Measurements from ENCODE around the gene ACYP1. TPM values are rescaled to one million over a fixed set of nuclear protein-coding genes. Genes with fewer than 3 reads are reported as not detected.

The ACYP1 gene
- total and polyA plus RNA-seq, 2 donors (not counting 3 experiments of a cell fraction or from before 2014, with no cell fraction given) = 30.2 to 37.5 TPM

- Histone ChIP-seq H3K27ac (ENCODE audit: insufficient read depth, low read depth, low read length) (no peak overlapping the region), H3K36me3 (ENCODE audit: control insufficient read depth in 2 of 2, extremely low read depth in 1 of 2, insufficient read depth in 2 of 2, low read length in 2 of 2) (no peaks in the 10 kb centered on the region), H3K4me1 (ENCODE audit: control insufficient read depth, extremely low read depth, insufficient read depth, low read length) (peaks cover 18% of the 10 kb centered on the region), H4K20me1 (replicated peaks; ENCODE audit: control insufficient read depth, extremely low read depth, insufficient read depth, low read length) (no peaks in the 10 kb centered on the region), H3K27me3 (ENCODE audit: control insufficient read depth in 2 of 2, insufficient read depth in 2 of 2, low read length in 2 of 2) (no peaks in the 10 kb centered on the region), H3K79me2 (ENCODE audit: control insufficient read depth, insufficient read depth, low read length) (peaks cover 2% of the 10 kb centered on the region), H3K9me1 (replicated peaks; ENCODE audit: control insufficient read depth, extremely low read depth, insufficient read depth, low read length) (no peaks in the 10 kb centered on the region), H3K9ac (replicated peaks; ENCODE audit: extremely low read depth, insufficient read depth, low read length) (no peak overlapping the region), H3K9me3 (replicated peaks; ENCODE audit: control insufficient read depth, insufficient read depth, low read length) (no peaks in the 10 kb centered on the region), H3K4me3 (replicated peaks in 1 of 3; ENCODE audit: insufficient read depth in 1 of 3, low read depth in 1 of 3, low read length in 3 of 3) (no peak overlapping the region), H3K4me2 (ENCODE audit: insufficient read depth, low read length) (no peak overlapping the region), H2AFZ (ENCODE audit: low read depth, low read length) (no peak overlapping the region)
- DNase-seq (ENCODE audit: low read depth, low spot score) (no peak), FAIRE-seq (no peak)
- ChIA-PET POLR2A (interaction anchor here (1.2 kb wide), 1 partner anchor 94 kb away, joined by 3 read pairs; the partner anchor contains the start of gene PGF), CTCF (no interaction called here)
- intact Hi-C loops (cut with micrococcal nuclease) = no loop called here
- no TSS peak for BruUV-seq (replicated peaks)
- TF ChIP-seq CTCF (IDR thresholded peaks at IDR 0.05; ENCODE audit: extremely low read depth in 1 of 2, insufficient read depth in 1 of 2, low read depth in 1 of 2, low read length in 2 of 2) (no peak), GATA2 (IDR thresholded peaks at IDR 0.05; ENCODE audit: insufficient read depth, insufficient read length, low read depth, low read length) (no peak), POLR2AphosphoS5 (IDR thresholded peaks at IDR 0.05; ENCODE audit: insufficient read depth, low read depth, low read length) (no peak), MYC (IDR thresholded peaks at IDR 0.05; ENCODE audit: low read depth, low read length) (no peak), JUN (IDR thresholded peaks at IDR 0.05; ENCODE audit: borderline replicate concordance, insufficient read depth, insufficient read length, low read depth) (no peak), FOS (IDR thresholded peaks at IDR 0.05; ENCODE audit: borderline replicate concordance, insufficient read depth, low read length) (no peak), MAX (IDR thresholded peaks at IDR 0.05; ENCODE audit: insufficient read depth, insufficient read length) (no peak), POLR2A (IDR thresholded peaks at IDR 0.05; ENCODE audit: low read depth, low read length) (no peak), EZH2 (IDR thresholded peaks at IDR 0.05; ENCODE audit: borderline replicate concordance, low read depth, low read length, severe bottlenecking) (no peak)
- dilution Hi-C loops (cut with MboI; ENCODE audit: extremely low pct_ligation_motif_present, low sequenced_read_pairs) = no loop called here
Observed at GRCh38 chr14:75049136-75049535, 14.7 kb downstream of the ACYP1 start.
